ENCODE data around the gene SEMA3E.

SEMA3E gene

GRCh38 chr7:83614112-83614511 lies 34.8 kb downstream of the SEMA3E start:
- TF ChIP-seq CTCF (IDR thresholded peaks at IDR 0.05; ENCODE audit: insufficient read depth, low read depth, low read length, missing control alignments), result no peak
- H3K4me3 ChIP-seq (ENCODE audit: low read depth, low read length), result no peak overlapping the region
- DNase-seq (ENCODE audit: low read depth), result no peak

GRCh38 chr7:83613232-83613631 lies 35.7 kb downstream of the SEMA3E start:
- no peak for TF ChIP-seq CTCF (IDR thresholded peaks at IDR 0.05; ENCODE audit: insufficient read depth, low read depth, low read length, missing control alignments)
- no peak for DNase-seq (ENCODE audit: low read depth)
- no peak overlapping the region for H3K4me3 ChIP-seq (ENCODE audit: low read depth, low read length)

- no peak overlapping the region for H3K4me3 ChIP-seq (ENCODE audit: low read depth, low read length)
- no peak for TF ChIP-seq CTCF (IDR thresholded peaks at IDR 0.05; ENCODE audit: insufficient read depth, low read depth, low read length, missing control alignments)
- no peak for DNase-seq (ENCODE audit: low read depth)
Observed at GRCh38 chr7:83611776-83612175, 37.2 kb downstream of the SEMA3E start.

- no peak overlapping the region for H3K4me3 ChIP-seq (ENCODE audit: low read depth, low read length)
- TF ChIP-seq CTCF (IDR thresholded peaks at IDR 0.05; ENCODE audit: insufficient read depth, low read depth, low read length, missing control alignments), result no peak
- no peak for DNase-seq (ENCODE audit: low read depth)
Observed at GRCh38 chr7:83610649-83611304, 38.2 kb downstream of the SEMA3E start.

- DNase-seq (ENCODE audit: low read depth), result no peak
- H3K4me3 ChIP-seq (ENCODE audit: low read depth, low read length), result no peak overlapping the region
- no peak for TF ChIP-seq CTCF (IDR thresholded peaks at IDR 0.05; ENCODE audit: insufficient read depth, low read depth, low read length, missing control alignments)
Observed at GRCh38 chr7:83608716-83609115, 40.2 kb downstream of the SEMA3E start.

GRCh38 chr7:83603649-83604048 lies 45.3 kb downstream of the SEMA3E start:
- H3K4me3 ChIP-seq (ENCODE audit: low read depth, low read length), result no peak overlapping the region
- no peak for TF ChIP-seq CTCF (IDR thresholded peaks at IDR 0.05; ENCODE audit: insufficient read depth, low read depth, low read length, missing control alignments)
- no peak for DNase-seq (ENCODE audit: low read depth)

GRCh38 chr7:83599131-83599530 lies 49.8 kb downstream of the SEMA3E start:
- H3K4me3 ChIP-seq (ENCODE audit: low read depth, low read length), result no peak overlapping the region
- TF ChIP-seq CTCF (IDR thresholded peaks at IDR 0.05; ENCODE audit: insufficient read depth, low read depth, low read length, missing control alignments), result no peak
- no peak for DNase-seq (ENCODE audit: low read depth)
